ENCODE results near the gene ASF1B.

Gene ASF1B

DNA sequence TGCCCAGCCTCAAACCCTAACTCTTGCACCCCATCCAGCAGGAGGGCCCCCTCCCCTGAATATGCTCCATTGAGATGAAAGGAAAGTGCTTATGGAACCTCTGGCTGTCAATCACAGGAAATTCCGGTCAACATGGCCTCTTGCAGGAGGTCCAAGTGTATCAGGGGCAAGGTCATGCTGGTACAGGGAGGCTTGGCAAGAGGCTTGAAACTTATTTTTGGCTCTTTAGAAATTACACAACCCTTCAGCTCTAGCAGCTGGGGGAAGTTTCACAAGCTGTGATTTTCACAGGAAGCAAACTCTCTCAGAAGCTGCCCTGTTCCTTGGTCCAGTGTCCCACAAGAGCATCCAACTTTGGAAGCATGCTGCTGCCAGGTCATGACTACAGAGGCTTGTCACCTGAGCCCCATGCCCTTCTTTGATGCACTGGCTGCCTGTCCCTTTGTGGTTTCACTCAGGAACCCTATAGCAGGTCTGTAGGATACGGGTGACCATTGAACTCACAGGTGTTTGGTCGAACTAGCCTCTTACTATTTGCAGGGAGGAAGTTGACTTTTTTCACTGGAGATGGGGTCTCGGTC, 8.4 kb downstream of the ASF1B start:
- no peak for DNase-seq

DNA sequence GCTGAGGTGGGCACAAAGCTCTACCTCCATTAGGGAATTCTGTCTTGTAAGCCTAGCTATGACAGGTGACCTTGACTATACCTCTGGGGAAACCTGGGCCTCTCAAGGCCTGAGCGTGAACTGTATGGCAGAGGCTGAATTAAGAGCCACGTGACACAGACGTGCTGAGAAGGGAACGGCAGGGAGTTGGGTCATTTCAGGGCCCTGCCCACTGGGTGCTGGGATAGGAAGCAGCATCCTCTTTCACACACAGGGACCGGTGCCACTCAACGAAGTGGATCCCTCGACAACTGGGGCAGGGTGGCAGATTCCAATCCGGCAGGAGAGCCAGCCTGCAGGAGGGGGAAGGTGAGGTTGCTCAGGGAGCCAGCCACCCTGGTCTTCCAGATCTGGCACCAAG, 9.2 kb downstream of the ASF1B start:
- no peak for DNase-seq

DNA sequence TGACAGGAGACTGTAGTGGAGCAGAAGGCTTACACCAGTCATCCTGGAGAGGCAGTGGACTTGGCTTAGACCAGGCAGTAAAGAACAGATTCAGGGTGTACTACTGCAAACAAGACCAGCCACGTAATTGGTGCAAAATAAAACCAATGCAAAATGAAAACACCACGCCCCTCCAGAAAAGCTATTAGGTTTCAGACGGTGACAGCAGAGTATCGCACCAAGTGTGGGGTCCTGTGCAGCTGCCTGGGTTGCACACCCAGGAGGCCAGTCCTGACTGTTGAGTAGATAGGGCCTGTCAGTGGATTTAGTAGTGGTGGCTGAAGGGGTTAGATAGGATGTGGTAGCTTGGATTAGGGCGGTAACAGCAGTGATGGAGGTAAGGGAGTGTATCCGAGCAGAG, 13.5 kb downstream of the ASF1B start:
- DNase-seq, result no peak

DNA sequence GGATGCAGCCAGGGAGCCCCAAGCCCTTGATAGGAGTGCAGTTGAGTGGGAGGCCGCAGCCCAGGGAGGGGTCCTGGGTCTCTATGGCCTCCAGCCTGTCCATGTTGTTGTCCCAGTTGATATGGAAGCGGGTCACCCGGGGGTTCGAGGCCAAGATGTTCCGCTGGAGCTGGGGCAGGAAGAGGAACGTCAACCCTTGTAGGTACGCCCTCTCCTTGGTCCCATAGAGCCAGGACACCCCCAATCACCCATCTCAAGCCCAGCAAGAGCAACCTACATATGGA, 15.9 kb downstream of the ASF1B start:
- no peak for DNase-seq

DNA sequence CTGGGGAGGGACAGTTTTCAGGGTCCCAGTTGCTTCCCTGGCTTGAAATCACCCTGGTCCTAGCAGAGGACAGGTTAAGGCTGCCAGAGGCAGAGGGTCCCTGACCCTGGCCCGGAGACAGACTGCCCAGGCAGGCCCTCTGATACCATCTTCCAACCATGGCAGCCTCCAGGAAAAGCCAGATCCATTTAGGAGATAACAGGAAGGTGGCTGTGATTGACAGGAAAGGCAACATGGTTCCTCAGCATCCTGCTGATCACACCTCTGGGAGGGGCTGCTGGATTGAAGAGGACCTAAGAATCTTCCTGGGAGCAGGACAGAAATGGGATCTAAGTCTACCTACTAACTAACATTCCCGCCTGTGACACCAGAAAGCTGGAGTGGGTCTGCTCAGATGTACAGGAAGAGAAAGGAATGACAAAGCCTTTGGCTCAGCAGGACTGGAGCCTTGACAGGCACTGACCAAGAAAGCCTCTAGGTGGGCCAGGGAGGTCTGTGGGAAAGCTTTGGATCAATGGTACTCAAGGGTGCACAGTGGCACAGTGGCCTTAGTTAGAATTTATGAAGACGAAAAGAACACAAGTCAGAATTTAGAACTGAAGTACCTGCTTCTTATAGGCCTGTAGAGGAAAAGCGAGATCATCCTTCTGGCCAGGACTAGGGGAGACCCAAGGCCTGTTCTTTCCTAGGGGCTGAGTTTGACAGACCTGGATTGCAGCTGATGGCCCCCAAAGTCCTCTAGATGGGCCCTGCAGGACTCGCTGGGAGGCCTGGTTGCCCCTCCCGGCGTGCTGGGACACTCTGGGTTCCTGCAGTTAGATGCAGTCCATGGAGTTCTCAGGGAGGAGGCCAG, 16.5 kb downstream of the ASF1B start:
- DNase-seq, result no peak

DNA sequence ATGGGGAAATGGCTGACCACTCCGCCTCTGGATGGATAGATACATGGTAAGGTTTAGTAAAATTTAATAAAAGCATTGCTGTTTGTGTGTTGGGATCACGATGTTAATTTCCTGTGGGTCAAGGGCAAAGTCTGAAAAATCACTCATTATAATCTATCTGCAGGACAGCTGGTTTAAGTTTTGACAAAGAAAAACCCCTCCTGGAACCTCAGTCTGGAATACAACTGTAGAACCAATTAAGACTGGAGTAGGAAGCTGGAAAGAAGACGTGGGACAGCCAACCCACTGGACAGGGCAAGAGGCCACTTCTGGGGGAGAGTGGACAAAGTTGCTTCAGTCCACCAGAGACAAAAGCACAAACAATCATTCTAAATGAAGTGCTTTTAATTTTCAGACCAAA, 17.2 kb downstream of the ASF1B start:
- no peak for DNase-seq

DNA sequence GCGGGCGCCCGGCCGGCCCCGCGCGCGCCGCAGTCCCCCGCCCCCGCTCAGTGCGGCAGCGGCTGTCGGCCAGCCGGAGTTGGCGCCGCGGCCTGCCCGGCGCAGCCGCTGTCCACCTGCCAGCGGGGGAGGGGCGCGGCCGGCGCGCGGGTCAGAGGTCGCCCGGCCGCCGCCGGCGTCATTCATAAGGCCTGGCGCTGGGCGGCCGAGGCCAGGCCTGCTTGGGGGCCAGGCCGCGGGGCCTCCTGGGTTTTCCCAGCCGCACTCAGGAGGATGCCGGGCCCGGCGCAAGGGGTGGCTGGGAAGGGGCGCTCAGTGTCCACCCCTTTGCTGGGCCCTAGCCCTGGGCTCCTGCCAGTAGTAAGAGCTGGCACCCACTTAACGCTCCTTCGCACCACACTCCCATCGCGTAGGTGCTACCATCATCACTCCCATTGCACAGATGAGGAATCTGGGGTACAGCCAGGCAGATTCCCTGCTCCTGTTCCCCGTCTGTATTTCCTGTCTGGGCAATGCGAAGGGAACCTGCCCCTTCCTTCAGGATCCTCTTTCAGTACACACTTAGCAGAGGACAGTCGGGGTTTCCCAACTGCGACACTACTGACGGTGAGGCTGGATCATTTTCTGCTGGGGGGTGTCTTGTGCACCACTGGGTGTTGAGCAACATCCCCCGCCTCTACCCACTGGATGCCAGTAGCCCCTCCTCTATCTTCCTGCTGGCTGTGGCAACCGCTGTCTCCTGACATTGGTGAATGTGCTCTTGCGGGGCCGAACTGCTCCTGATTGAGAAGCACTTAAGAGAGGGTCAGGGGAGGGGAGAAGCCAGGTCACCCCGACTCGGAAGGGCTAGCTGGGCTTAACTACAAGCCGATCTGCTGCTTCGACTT, 18.0 kb downstream of the ASF1B start:
- peak; percentile 60 for DNase-seq

DNA sequence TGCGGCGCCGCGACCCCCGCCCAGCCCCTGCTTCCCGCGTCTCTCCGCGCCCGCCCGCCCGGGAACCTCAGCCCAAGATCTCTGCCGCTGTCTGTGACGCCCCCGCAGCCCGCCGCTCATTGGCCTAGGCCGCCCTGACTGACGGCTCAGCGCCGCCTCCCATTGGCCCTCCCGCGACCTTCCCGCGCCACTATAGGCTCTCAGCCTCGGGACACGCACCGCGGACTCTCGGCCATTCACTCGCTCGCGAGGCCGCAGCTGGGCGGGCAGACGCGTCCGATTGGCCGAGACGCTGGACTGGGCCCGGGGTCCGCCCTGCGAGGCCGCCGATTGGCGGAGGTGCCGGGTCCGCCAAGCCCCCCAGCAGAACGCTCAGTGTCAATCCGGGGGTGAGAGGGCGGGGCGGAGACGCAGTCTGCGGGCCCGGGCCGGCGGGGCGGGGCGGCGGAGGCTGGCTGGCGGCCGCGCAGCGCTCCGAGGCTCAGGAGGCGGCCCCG, 18.7 kb downstream of the ASF1B start, which contains the start of gene PRKACA:
PRKACA (minus strand) TSS at position 95 of the 497 bp plus-strand sequence. CDS start 215 bp downstream, outside the sequence.
- DNase-seq, result peak; percentile 99

DNA sequence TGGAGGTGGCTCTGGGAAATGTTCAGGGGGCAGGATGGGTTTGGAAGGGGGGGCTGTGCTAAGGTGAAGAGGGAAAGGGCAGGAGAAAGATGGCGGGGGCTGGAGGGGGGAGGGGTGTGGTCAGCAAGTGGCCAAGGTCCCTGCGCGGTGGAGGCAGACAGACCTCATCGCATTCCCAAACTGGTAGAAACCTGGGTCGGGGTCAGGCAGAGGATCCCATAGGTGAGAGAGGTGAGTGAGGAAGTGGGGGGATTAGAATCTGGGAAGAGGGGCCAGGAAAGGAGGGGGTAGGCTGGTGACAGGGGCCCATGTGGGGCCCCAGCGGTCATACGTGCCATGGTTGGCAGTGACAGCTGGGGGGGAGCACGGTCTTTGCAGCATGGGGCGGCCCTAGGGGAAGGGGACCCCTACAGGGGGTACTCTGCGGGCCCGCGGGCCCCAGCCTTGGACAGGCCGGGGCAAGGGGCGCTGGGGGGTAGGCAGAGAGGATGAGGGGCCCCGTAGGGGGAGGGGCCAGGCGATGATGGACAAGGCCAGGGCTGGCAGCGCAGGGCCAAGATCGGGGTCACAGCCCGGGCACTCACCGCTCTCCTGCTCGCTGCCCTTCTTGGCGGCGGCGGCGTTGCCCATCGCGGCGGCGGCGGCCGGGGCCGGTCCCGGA, 19.3 kb downstream of the ASF1B start:
- DNase-seq, result peak; percentile 12

DNA sequence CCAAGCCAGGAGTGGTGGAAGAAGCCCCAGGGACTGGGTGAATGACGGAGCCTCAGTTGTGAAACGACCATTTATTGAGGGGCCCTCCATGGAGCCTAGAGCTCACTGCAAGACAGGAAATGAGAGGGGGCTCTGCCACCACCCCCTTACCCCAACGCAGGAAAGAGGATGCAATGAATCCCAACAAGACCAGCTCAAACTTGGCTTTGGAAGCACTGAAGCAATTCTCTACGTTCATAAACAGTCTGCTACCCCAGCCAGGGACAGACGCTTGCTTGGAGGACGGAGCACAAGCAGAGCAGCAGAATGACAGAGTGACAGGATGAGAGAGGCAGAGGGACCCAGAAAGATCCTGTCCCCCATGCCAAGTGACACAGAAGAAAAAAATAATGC, 19.9 kb downstream of the ASF1B start:
- DNase-seq, result no peak

DNA sequence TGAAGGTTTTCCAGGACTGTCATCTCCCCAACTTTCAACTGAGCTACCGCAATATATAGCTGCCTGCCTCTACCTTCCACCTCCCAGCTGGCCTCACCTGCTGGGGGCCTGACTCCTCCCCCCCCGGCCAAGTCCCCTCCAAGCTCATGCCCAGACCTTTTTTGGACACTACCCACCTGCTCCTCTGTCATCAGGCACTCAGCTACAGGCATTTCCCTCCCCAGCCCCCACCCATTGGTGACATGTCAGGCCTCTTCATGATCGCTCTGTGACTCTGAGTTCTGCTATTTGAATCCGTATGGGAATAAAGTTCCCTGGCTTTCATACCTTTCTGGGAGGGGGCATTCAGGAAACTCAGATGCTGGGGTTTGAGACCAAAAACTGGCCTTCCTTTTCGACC, 20.6 kb downstream of the ASF1B start:
- DNase-seq, result no peak

DNA sequence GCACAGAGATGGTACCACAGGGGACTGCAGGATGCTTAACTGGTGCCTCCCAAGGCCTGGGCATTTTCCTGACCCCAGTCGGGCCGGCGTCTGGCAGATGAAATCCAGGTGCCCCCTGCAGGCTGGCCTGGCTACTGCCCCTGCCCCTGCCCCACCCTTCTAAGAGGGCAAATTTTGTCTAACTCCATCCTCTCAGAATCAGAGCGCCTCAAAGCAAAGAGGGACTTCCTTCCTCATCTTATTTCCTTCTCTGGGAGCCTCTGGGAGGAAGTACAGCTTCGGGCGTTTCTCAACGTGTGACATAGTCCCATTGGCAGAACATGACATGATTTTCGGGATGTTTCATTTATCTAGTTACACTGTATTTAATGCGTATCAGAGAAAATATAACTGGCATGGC, 21.5 kb downstream of the ASF1B start:
- peak; percentile 65 for DNase-seq

DNA sequence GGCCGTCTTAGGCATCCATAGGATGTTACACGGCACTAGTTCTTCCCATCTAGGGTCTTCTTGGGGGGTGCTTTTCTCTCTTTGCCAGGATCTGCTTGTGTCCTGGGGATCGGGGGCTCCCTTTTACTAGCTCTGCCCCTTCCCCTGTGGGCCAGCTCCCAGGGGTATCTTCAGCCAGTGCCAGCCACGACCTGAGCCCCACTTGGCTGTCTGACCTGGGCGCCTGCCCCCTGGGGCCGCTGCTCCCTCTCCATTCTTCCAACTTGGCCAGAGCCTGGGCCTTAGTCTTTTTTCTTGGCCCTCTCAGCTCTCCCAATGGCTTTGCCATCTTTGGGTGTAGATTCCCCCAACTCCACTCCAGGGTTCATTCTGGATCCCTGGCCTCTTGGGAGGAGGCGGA, 21.9 kb downstream of the ASF1B start:
- no peak for DNase-seq

DNA sequence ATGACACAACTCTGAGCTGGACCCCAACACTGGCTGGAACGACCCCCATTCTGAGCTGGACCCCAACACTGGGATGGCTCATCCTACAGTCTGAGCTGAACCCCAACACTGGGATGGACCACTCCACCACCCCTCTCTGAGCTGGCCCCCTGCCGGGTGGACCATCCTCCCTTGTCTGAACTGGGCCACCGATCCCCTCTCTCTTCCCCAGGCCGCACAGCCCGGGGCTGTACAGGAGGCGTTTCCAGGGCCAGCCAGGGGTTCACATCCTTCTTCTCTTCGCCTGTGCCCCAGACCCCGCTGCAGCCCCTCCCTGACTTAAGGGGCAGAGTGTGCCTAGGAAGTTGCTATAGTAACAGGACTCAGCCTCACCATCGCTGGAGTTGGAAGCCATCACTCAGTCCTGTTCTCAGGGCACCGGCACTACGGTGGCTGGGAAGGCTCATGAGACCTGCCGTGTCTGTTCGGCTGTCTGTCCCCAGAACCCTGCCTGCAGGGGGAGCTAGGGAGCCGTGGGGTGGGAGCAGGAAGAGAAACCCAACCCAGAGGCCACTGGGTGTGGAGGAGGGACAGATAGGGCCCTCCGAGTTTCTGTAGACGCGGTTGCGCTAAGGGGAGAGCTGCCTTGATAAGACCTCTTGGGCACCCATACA, 22.5 kb downstream of the ASF1B start:
- peak; percentile 51 for DNase-seq

DNA sequence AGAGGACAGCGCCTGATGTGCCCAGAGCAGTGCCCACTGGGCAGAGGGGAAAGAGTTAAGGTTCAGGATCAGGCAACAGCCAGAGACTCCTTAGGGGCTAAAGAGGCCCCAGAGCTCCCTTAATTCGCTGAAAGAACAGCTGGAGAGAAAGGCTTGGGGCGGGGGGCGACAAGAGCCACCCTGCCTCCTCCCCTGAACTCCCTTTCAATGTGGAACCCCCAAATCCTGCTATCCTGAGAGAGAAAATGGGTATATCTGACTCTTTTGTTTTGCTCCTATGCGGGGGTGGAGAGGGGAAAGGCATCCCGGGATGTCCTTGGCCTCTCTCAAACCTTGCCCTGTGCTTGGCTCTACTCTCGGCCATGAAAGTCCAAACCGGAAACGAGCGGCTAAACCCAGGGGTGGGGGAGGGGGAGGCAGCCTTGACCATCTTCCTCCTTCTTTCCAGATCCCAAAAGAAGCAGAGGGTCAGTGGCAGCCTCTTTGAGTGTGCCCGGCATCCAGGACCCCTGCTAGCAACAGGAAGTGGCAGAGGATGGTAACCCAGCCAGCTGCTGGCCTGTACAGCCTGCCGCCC, 23.5 kb downstream of the ASF1B start:
- no peak for DNase-seq

DNA sequence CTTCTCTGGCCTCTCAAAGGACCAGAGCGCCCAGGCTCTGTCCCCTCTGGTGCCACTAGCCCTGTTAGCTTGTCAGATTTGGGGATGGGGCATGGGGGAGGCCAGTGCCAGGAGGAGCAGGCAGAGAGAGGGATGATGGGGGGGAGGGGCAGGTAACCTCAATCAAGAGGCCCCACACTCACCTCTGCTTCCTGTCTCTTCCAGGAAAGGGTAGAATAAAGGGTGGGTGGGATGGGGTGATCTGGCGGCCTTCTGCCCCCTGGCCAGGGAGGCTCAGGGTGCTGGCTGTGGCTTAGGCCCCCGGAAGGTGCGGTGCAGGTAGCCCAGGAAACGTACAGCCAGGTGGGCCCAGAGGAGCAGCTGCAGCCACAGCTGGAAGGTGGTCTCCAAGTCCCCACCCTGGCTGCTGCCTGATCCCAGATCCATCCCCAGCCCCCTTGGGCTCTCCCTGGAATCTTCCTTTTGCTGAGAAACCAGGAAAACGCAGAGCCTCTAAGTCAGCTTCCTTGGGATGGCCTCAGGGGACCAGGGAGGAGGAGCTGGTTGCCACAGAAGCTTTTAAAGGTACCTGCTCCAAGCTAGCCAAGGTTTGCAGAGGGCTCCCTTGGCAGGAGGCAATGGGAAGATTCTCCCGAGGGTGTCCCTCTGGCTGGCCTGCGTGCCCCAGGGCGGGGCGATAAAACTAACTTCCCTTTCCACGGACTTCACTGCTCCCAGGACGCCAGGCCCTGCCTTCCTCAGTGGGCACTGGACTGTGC, 24.2 kb downstream of the ASF1B start:
- no peak for DNase-seq

DNA sequence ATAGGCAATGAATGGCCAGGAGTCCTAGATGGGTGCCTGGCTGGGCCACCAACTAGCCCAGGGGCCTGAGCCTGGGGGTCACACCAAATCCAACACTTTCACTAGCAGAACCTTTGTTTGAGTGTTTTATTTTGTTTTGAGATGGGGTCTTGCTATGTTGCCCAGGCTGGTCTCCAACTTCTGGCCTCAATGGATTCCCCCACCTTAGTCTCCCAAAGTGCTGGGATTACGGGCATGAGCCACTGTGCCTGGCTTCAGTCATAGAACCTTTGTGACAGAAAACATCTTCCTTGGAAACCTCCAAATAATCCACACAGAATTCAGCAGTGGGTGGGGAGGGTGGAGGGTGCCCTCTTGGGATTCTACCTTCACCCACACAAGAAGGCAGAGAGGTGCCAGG, 24.9 kb downstream of the ASF1B start:
- no peak for DNase-seq

DNA sequence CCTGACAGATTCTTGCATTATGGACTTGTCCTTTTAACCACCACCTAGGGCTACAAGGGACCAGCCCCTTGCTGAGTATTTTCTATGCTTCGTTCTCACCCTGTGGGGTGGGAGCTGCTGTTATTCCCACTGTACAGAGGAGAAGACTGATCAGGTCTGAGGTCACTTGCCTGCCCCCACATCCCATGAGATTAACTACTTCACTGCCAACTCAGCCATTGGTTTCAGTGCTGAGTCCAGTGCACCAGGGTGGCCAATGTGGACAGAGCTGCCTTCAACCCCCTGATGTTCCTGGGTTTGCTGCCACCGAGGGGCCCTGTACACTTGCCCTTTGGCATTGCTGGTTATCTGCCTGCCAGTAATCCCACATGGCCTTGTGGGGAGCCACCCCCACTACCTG, 25.7 kb downstream of the ASF1B start:
- DNase-seq, result no peak

DNA sequence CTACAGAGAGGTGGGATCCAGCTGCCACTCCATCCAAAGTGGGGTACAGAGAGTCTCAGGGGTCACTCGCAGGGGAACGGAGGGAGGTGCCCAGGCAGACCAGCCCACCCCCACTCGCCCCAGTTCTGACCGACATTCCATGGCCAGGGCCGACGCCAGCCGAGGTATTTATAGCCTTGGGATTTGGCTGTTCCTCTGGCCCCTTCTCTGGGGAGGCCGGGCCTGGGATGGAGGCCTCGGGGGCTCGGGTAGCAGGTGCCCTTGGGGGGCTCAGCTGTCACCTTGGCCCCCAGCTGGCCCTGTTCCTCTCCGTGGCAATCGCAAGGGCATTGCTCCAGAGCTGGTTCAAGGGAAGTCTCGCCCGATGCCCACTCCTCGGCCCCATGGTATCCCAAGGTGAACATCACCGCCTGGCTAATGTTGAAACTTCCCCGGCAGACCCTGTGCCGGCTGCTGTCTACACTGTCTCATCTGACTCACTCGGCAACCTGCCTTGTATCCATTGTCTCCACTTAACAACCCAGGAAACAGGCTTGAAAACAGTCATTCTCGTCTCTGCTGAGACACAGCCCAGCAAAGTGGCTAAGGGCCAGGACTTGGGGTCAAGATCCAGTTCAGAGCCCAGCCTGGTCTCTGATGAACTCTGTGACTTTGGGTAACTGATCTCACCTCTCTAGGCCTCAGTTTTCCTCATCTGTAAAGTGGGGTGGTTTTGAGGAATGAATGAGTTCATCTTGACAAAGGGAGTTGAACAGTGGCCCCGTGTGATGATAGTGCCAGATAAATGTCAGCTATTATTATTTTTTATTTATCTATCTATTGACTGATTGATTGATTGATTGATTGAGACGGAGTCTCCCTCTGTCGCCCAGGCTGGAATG, 28.6 kb downstream of the ASF1B start:
- no peak for DNase-seq

DNA sequence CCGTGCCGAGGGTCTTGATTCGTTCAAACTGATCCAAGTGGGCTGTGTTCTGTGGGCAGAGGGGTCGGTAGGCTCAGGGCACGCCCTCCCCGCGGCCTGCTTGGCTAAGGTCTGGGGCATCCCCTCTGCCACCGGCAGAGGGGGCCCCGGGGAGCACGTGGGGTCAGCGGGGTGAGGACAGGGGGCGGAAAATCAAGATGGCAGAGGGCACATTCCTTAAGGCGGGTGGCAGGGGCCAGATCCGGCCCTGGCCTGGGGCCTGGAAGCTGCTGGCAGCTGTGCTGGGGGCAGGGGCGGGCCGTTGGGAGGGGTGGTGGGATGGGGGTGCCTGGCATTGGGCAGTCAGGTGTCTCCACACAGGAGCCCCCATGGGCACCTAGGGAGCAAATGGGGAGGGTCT, 29.5 kb downstream of the ASF1B start:
- no peak for DNase-seq
